Loucy (cell line): ENCODE data around the gene RAB4A.

Experiments
- H2AFZ ChIP-seq: fragments of 200-600 bp; sonication (generic); 2 replicates; pipeline ENCODE4 v1.6.0; 2016; ENCODE audit warnings: antibody characterized with exemption, mild to moderate bottlenecking, low read length, moderate library complexity
- H3F3A ChIP-seq: fragments of 200-600 bp; 2 replicates; pipeline ENCODE4 v1.6.0; 2016; ENCODE audit warnings: antibody characterized with exemption, low read depth, mild to moderate bottlenecking
- H3K27me3 ChIP-seq: fragments of 200-600 bp; sonication (generic); 2 replicates; pipeline ENCODE4 v1.6.1; 2014; ENCODE audit warnings: low read length, mild to moderate bottlenecking; ENCODE audit not compliant: insufficient read depth, poor library complexity, severe bottlenecking
- H3K36me3 ChIP-seq: fragments of 200-600 bp; sonication (generic); 2 replicates; pipeline ENCODE4 v1.6.1; 2016; ENCODE audit warnings: low read length; ENCODE audit not compliant: insufficient read depth
- H3K4me1 ChIP-seq: fragments of 200-600 bp; sonication (generic); 2 replicates; pipeline ENCODE4 v1.5.1; 2014; ENCODE audit warnings: low read length, mild to moderate bottlenecking; ENCODE audit not compliant: insufficient read depth, poor library complexity, severe bottlenecking
- H3K4me2 ChIP-seq: fragments of 200-600 bp; sonication (generic); 2 replicates; pipeline ENCODE4 v1.6.0; 2014; ENCODE audit warnings: antibody characterized with exemption, low read length, low read depth, mild to moderate bottlenecking; ENCODE audit not compliant: poor library complexity, severe bottlenecking
- H3K4me3 ChIP-seq: fragments of 200-600 bp; sonication (generic); 2 replicates; pipeline ENCODE4 v1.5.1; 2014; ENCODE audit warnings: low read length, mild to moderate bottlenecking, mixed read lengths; ENCODE audit not compliant: poor library complexity, severe bottlenecking
- H3K79me2 ChIP-seq: fragments of 200-600 bp; sonication (generic); 2 replicates; pipeline ENCODE4 v1.6.1; 2014; ENCODE audit warnings: low read length; ENCODE audit not compliant: insufficient read depth
- H3K9ac ChIP-seq: fragments of 200-600 bp; sonication (generic); 2 replicates; pipeline ENCODE4 v1.6.0; 2014; ENCODE audit warnings: mild to moderate bottlenecking, low read depth, low read length, moderate library complexity; ENCODE audit not compliant: poor library complexity, severe bottlenecking
- H3K9me2 ChIP-seq: fragments of 200-600 bp; sonication (generic); replicated peaks from 2 replicates; pipeline ENCODE4 v1.6.1; 2016; ENCODE audit warnings: low read depth, low read length, mixed read lengths
- H3K9me3 ChIP-seq: fragments of 200-600 bp; sonication (generic); 2 replicates; pipeline ENCODE4 v1.6.1; 2014; ENCODE audit warnings: mild to moderate bottlenecking, antibody characterized with exemption, low read length, low read depth; ENCODE audit not compliant: insufficient read depth
- H4K20me1 ChIP-seq: fragments of 200-600 bp; sonication (generic); 2 replicates; pipeline ENCODE4 v1.6.0; 2014; ENCODE audit warnings: antibody characterized with exemption, low read length, mild to moderate bottlenecking; ENCODE audit not compliant: insufficient read depth, poor library complexity, severe bottlenecking
- EZH2phosphoT487 ChIP-seq: fragments of 200-600 bp; IDR thresholded peaks from 2 replicates; pipeline ENCODE4 v1.6.1; 2018; ENCODE audit warnings: antibody characterized with exemption, mild to moderate bottlenecking, moderate library complexity, borderline replicate concordance
- TF ChIP-seq, protein P1 (sequence below): fragments of 200-600 bp; sonication (generic); conservative IDR thresholded peaks from 2 replicates; pipeline ENCODE4 v1.5.1; 2014; ENCODE audit warnings: mild to moderate bottlenecking, antibody characterized with exemption, low read length

Gene RAB4A

DNA sequence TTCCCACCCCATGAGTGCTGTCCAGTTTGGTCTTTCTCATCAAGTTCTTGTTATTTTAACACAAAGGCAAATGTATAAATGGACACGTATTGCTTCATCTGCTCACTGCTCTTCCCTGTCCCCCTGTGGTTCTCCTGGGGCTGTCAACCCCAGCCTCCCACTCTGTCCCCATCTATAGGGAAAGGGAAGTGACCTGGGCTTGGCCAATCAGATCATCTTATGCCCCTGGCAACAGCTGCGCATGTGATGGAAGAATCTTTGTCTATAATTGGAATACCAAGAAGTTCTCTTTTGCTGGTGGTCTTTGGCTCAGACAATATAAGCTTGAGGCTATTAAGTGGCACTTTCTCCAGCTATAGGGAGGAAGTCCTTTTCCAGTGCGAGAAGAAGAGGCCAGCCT, 76.6 kb downstream of the RAB4A start:
- Histone ChIP-seq H3K4me1 (peaks cover 3% of the 10 kb centered on the region), H4K20me1 (no peaks in the 10 kb centered on the region), H3K9ac (no peak overlapping the region), H3K4me3 (no peak overlapping the region), H3K9me2 (no peaks in the 10 kb centered on the region), H3F3A (no peaks in the 10 kb centered on the region), H3K9me3 (no peaks in the 10 kb centered on the region), H3K79me2 (no peaks in the 10 kb centered on the region), H3K4me2 (no peak overlapping the region), H3K36me3 (no peaks in the 10 kb centered on the region), H2AFZ (no peak overlapping the region), H3K27me3 (no peaks in the 10 kb centered on the region)
- TF ChIP-seq EZH2phosphoT487: no peak
- TF ChIP-seq, protein P1, sequence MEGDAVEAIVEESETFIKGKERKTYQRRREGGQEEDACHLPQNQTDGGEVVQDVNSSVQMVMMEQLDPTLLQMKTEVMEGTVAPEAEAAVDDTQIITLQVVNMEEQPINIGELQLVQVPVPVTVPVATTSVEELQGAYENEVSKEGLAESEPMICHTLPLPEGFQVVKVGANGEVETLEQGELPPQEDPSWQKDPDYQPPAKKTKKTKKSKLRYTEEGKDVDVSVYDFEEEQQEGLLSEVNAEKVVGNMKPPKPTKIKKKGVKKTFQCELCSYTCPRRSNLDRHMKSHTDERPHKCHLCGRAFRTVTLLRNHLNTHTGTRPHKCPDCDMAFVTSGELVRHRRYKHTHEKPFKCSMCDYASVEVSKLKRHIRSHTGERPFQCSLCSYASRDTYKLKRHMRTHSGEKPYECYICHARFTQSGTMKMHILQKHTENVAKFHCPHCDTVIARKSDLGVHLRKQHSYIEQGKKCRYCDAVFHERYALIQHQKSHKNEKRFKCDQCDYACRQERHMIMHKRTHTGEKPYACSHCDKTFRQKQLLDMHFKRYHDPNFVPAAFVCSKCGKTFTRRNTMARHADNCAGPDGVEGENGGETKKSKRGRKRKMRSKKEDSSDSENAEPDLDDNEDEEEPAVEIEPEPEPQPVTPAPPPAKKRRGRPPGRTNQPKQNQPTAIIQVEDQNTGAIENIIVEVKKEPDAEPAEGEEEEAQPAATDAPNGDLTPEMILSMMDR: no peak

DNA sequence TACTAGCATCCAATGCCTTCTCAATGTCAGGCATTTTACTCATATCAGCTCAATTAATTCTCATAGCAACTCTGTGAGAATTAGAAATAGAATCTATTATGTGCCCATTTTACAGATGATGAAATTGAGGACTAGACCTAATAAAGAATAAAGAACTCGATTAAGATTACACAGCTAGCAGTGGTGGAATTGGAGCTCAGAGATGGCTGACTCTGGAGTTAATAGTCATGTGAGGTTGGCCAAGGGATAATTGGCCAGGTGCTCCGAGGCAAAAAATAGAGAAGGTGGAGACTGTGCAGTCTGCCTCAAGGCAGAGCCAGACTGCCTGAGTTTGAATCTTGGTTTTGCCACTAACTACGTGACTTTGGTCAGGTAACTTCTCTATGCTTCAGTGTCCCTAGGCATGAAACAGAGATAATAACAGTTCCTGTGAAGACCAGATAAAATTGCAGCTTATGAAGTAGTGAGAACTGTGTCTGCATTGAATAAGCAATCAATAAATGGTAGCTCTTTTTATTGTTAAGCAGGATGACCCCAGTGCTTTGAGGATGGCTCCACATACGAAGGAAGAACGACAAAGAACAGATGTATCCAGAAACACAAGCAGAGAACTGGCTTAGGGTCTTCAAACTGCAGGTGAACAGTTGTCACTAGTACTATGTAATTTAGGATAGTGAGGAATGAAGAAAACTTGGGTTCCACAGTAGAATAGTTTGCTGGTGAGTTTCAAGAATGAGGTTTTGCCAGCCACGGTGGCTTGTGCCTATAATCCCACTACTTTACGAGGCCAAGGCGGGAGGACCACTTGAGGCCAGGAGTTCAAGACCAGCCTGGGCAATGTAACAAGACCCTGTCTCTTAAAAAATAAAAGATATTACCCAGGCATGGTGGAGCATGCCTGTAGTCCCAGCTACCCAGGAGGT, 78.8 kb downstream of the RAB4A start:
- Histone ChIP-seq H2AFZ (no peak overlapping the region), H3K27me3 (no peaks in the 10 kb centered on the region), H3K4me2 (no peak overlapping the region)

DNA sequence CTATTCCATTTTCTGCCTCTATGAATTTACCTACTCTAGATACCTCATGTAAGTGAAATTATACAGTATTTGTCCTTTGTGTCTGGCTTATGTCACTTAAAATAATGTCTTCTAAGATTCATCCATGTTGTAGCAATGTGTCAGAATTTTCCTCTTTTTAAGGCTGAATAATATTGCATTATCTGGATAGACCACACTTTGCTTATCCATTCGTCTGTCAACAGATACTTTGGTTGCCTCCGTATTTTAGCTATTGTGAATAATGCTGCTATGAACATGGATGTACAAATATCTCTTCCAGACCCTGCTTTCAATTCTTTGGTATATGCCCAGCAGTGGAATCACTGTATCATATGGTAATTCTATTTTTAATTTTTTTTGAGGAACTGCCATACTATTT, 82.1 kb downstream of the RAB4A start:
- Histone ChIP-seq H3K4me1 (no peaks in the 10 kb centered on the region), H2AFZ (no peak overlapping the region), H3K4me3 (no peak overlapping the region), H3K4me2 (no peak overlapping the region), H3K9ac (no peak overlapping the region), H3K36me3 (no peaks in the 10 kb centered on the region), H3F3A (no peaks in the 10 kb centered on the region), H3K9me2 (no peaks in the 10 kb centered on the region), H3K79me2 (no peaks in the 10 kb centered on the region), H3K27me3 (no peaks in the 10 kb centered on the region), H4K20me1 (no peaks in the 10 kb centered on the region), H3K9me3 (0 out of 2 replicates have a peak, but pooled peaks cover 5% of the 10 kb centered on the region)
- no peak for TF ChIP-seq EZH2phosphoT487
- TF ChIP-seq, protein P1: no peak

More for the DNA sequence above, 78.8 kb downstream of the RAB4A start:
- Histone ChIP-seq H4K20me1 (no peaks in the 10 kb centered on the region), H3K4me3 (no peak overlapping the region), H3K4me1 (no peaks in the 10 kb centered on the region), H3K79me2 (no peaks in the 10 kb centered on the region), H3K9me3 (0 out of 2 replicates have a peak, but pooled peaks cover 5% of the 10 kb centered on the region), H3K36me3 (no peaks in the 10 kb centered on the region), H3F3A (no peaks in the 10 kb centered on the region), H3K9me2 (no peaks in the 10 kb centered on the region), H3K9ac (no peak overlapping the region)
- no peak for TF ChIP-seq EZH2phosphoT487
- TF ChIP-seq, protein P1: no peak
